NCI-H1694 treated with DMSO at 0.1 percent for 48 hours (cell line): ENCODE results near the gene KLF6.

Experiments
- DNase-seq: peaks from one replicate; lab custom pipeline; 2025; lab: John Stamatoyannopoulos, UW

KLF6 gene

DNA sequence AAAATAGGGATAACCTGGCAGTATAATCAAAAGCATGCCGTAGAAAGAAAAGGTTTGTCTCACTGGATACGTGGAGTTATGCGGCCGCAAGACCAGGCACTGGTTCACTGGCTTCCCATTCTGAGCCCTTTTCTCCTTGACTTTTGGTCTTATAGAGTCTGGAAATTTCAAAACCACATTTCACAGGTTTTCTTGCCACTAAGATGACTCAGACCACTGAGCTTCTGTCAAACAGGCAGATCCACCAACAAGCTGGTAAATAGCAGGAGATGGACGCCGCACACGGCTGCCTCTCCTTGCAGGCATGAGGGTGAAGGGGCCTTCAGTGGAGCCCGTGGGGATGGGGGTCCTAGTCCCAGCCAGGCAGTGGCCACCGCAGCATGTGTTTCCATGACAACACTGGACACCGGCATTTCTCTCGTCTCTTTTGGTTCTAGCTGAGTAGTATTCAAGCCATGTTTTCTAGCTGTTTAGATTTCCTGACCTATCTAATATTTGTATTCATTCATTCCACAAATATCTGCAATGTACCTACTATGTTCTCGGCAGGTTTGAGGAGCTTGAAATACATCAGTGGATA, 55.5 kb downstream of the KLF6 start:
- no peak for DNase-seq

DNA sequence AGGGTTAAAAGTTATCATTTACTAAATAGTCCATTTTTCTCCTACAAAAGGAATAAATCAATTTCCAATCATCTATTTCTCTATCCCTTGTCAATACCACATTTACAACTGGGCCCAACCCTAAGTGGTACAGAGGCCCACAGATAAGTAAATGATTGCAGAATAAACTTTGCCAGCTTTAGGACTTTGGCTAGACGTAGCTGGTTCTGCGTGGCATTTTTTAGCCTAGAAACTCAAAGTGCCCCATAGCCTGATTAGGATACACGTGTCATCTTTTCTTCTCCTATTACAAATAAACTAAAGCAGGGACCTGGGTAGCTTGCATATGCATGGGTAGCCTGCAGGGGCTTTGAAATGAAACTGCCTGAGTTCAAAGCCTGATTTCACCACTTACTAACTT, 56.4 kb downstream of the KLF6 start:
- no peak for DNase-seq

DNA sequence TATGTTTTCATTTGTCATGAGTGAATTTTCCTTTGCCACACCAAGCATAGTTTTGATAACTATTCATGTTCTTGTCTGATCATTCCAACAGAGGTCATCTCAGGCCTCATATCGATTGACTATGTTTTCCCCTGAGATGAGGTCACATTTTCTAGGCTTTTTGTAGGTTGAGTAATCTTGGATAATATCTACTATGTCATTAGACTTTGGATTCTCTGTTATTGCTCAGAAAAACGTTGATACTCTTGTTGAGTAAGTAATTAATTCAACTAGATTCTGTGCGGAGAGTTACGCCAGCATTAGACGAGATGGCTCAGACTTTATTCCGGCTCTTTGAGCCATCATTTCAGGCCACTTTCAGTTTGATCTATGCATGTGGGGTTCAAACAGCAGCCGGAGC, 57.7 kb downstream of the KLF6 start:
- no peak for DNase-seq
